Stimulated activated CD8-positive, alpha-beta memory T cell treated with anti-CD3 and anti-CD28 coated beads, Interleukin-4, amount 100 ng/mL, for 24 hours (primary cell): ENCODE measurements around the gene MMP14.
"Not testable (repeated sequence)": the region's sequence is repeated elsewhere in the genome, so short reads cannot be mapped to it uniquely, and the experiment has no call there.

Experiments used
- DNase-seq: peaks from one replicate; pipeline ENCODE4 v3.0.0-alpha.2; 2020; ENCODE audit warnings: low read depth

MMP14 gene

DNA sequence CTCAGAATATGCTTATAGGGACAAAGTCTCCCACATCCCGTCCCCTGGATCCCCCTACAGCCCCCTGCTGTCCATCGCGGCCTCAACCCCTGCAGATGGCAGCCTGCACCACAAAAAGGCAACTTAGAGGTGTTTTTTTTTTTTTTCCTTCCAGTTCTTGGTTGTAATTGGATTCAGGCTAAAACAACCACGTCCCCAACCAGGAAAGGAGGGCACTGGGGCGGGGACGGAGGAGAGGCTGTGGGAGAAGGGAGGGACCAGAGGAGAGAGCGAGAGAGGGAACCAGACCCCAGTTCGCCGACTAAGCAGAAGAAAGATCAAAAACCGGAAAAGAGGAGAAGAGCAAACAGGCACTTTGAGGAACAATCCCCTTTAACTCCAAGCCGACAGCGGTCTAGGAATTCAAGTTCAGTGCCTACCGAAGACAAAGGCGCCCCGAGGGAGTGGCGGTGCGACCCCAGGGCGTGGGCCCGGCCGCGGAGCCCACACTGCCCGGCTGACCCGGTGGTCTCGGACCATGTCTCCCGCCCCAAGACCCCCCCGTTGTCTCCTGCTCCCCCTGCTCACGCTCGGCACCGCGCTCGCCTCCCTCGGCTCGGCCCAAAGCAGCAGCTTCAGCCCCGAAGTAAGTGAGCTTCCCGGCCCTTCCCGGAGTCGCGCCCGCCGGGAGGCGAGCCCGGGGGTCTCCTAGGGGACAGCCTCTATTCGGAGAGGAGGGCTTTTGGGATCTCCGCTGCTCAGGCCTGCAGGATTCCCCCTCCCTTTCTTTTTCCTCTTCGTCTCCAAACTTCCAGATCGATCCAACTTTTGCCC, at the start of gene MMP14:
Gene MMP14, plus strand, starts transcription at position 285 of the 813 bp plus-strand sequence. Its CDS starts 233 bp downstream, at position 518.
- no peak for DNase-seq

DNA sequence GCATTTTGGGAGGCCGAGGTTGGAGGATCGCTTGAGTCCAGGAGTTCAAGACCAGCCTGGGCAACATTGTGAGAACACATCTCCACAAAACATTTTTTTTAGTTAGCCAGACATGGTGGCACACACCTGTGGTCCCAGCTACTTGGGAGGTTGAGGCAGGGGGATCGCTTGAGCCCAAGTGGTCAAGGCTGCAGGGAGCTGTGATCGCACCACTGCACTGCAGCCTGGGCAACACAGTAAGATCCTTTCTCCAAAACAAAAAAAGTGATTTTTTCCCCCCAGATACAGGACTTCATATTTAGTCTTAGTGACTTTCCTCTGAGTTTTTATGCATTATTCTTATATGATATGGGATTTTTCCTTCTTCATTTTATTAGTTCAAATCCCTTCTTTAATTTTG, 49.7 kb upstream of the MMP14 start:
- no peak for DNase-seq

DNA sequence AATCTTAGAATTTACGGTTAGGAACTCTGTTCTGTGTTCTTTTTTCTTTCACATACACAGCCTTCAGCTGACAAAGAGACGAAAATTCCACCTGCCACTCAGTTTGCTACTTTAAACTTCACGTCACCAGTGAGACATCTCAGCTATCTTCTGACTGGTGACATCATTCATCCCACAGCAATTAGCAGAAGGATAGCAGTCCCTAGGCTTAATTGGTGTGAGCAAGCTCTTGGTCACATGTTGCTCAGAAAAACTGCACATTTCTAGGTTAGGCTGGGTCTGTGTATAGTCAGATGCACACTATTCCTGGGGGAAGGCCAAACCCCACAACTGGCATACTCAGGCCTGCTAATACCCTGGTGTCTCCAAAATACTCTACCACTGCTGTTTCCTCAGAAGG, 45.1 kb upstream of the MMP14 start:
- no peak for DNase-seq

DNA sequence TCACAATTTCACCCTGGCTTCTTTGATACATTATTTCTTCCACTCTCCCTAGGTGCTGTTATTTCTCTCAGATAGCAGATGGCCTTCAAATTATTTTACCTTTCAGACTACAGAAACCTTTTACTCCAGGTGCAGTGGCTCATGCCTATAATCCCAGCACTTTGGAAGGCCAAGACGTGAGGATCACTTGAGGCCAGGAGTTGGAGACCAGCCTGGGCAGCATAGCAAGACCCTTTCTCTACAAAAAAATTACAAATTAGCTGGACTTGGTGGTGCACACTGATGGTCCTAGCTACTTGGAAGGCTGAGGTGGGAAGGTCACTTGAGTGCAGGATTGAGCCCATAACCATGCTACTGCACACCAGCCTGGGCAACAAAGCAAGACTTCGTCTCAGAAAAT, 44.2 kb upstream of the MMP14 start:
- no peak for DNase-seq

DNA sequence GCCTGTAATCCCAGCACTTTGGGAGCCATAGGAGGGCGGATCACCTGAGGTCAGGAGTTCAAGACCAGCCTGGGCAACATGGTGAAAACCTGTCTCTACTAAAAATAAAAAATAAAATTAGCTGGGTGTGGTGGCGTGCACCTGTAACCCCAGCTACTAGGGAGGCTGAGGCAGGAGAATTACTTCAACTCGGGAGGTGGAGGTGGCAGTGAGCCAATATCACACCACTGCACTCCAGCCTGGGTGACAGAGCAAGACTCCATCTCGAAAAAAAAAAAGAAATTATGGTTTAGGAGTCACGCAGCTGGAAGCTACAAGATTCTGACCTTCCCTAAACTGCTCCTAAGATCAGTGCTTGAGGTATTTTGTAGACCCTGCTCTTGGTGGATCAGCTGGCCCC, 42.8 kb upstream of the MMP14 start:
- DNase-seq, result not testable (repeated sequence)

DNA sequence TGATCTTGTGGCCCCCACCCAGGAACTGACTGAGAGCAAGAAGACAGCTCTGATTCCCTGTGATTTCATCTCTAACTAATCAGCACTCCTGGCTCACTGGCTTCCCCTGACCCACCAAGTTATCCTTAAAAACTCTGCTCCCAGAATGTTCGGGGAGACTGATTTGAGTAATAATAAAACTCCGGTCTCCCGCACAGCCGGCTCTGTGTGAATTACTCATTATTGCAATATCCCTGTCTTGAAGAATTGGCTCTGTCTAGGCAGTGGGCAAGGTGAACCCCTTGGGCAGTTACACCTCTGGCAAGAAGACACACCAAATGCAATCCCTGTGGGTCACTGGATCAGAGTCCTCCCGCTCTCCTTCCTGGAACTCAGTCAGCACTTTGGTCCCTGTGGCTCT, 42.4 kb upstream of the MMP14 start:
- no peak for DNase-seq

DNA sequence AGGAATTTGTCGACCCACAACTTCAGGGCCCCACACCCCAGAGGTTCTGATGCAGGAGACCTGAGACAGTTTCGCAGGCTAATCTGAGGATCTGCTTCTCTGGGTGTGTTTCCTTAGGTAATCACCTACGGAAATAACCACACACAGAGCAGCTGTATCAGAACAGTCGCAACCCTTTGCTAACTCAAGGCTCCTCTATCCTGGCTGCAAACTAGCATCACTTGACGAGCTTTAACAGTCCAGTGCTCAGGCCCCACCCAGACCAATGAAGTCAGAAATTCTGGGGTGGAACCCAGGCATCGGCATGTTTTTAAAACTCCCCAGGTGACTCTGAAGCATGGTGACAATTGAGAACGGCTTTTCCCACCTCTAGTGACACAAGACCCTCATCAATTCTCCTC, 41.8 kb upstream of the MMP14 start:
- DNase-seq, result no peak

DNA sequence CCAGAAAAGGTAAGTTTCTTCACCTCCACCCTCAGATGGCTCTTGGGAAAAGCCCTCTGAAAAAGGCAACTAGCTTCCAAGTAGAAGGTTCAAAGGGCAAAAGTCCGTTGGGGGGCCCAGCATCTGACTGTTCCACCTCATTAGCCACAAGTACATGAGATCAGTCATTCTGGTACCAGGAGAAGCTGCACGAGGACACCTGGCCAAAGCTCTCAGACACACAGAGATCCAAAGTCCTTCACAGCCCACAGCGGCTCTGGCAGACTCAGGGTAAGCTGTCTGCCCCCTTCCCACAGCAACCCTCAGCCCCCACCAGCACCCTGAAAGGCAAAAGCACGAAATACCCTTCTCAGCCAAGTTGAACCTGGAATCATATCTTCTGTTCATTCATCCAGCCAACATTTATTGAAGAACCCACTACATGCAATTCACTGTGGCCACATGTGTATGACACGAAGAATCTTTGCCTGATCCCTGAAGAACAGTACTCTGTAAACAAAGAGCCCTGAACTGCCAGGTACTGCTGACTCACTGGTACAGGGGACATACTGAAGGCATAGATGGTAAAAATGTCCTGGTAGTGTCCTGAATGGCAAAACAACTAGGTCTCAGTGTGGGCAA, 40.2 kb upstream of the MMP14 start:
- DNase-seq, result no peak

DNA sequence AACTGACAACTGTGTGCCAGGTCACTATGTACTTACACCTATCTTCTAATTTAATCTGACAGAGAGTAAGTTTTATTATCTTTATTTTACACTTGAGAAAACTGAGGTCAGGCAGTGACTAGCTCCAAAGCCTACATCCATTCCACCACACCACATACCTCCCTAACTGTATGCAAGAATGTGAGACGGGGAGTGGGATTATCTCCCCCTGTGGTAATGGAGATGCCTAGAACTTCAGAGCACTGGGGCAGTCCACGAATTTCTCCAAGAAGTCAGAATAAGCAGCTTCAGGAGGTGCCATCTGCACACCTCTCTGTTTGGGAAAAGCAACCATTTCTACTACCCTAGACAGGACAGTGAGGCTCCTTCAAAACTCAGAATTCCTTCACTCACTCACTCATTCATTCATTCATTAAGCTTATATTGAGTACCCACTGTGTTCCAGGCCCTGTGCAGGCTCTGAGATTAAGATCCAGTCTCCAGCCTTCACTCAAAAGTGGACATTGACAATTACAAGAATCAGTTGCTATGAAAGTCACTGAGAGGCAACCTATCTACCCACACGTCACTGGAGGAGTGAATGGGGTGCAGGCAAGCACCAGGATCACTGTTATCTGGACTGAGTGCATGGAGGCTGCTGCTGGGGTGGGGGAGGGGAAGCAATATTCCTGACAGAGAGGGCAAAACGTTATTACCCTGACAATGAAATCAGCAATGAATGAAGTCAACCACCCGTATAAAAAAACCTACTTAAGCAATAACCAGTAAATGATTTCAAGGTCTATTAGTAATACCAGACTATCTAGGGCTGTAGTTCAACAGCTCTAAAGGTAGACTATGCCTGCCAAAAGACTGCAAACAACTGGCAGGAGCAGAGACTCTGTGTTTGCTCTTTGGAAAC, 39.1 kb upstream of the MMP14 start:
- DNase-seq, result no peak

DNA sequence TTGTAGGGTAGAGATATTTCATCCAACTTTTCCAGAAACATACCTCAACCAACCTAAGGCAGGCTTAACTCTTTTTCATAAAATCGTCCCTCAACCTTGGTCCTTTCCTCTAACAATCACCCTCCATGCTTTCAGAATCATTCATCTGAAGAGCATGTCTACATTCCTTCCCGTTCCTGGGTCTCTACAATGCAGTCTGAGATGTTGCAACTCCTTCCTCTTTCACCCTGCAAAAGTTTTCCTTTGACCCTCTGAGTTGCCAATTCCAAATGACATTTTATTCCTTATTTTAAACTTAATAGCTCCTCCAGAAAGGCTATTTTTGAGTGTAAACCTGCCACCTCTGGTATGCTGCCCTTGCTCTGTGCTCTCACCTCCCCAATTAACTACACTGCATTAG, 37.9 kb upstream of the MMP14 start:
- DNase-seq, result no peak

DNA sequence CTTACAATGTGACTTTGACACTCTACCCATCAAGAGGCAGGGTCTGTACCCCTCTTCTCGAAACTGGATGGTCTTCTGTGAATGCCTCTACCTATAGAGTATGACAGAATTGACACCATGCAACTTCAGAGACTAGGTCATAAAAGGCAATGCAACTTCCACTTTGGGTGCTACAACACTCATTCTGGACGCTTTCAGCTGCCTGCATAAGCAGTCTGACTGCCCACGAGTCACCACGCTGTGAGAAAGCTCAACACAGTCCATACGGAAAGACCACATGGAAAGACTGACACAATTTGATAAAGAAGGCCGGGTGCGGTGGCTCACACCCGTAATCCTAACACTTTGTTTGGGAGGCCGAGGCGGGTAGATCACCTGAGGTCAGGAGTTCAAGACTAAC, 36.0 kb upstream of the MMP14 start:
- DNase-seq, result no peak

DNA sequence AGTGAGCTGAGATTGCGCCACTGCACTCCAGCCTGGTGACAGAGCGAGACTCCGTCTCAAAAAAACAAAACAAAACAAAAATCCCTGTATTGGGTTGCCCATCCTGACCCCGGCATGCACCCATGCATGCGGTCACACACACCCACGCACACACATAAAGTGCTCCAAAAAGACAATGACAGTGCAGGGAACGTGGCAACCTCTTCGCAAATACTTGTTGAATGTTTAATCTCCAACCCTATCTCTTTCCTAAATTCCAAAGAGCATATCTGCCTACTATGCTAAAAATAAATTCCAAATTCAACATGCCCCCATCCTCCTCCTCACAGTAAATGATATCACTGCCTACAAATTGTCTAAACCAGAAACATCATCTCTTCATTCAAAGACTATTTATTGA, 34.7 kb upstream of the MMP14 start:
- DNase-seq, result no peak

DNA sequence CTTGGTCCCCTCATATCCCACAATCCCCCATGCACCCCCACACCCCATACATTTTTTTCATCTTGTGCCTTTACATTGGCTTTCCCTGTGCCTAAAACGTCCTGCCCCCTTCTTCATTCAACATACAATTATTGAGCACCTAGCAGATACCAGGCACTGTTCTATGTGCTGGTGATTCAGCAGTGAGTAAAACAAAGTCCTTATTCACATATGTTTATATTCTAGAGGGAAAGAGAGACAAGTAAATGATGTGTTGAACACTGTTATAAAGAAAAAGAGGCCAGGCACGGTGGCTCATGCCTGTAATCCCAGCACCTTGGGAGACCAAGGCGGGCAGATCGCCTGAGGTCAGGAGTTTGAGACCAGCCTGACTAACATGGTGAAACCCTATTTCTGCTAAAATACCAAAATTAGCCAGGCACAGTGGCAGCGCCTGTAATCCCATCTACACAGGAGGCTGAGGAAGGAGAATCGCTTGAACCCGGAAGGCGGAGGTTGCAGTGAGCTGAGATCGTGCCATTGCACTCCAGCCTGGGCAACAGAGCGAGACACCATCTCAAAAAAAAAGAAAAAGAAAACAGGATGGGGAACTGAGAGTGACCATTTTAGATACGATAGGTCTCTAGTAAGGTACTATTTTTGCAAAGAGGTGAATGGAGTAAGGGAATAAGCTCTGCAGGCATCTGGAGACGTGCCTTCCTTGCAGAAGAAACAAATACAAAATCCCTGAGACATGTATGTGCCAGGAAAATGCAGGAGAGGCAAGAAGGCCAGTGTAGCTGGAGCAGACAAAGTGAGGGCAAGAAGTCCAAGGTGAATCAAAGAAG, 33.3 kb upstream of the MMP14 start:
- DNase-seq, result no peak

DNA sequence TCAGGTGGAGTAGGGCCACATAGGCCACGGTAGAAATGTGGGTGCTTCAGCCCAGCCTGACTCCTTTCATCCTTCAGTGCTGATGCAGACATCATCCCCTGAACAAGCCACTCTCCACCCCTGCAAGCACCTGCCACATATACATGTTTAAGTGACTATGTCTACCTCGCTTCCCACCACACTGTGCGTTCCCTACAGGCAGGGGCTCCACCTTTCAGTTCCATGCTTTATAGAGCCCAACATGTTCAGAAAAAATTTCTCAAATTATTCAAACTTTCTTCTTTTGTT, 32.8 kb upstream of the MMP14 start:
- DNase-seq, result no peak

DNA sequence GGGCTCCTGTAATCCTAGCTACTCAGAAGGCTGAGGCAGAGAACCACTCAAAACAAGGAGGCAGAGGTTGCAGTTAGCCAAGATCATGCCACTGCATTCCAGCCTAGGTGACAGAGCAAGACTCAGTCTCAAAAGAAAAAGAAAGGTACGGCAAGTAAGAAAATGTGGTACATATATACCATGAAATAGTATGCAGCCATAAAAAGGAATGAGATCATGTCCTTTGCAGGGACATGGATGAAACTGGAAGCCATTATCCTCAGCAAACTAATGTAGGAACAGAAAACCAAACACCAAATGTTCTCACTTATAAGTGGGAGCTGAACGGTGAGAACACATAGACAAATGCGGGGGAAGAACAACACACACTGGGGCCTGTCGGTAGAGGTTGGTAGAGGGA, 31.1 kb upstream of the MMP14 start:
- DNase-seq, result not testable (repeated sequence)

DNA sequence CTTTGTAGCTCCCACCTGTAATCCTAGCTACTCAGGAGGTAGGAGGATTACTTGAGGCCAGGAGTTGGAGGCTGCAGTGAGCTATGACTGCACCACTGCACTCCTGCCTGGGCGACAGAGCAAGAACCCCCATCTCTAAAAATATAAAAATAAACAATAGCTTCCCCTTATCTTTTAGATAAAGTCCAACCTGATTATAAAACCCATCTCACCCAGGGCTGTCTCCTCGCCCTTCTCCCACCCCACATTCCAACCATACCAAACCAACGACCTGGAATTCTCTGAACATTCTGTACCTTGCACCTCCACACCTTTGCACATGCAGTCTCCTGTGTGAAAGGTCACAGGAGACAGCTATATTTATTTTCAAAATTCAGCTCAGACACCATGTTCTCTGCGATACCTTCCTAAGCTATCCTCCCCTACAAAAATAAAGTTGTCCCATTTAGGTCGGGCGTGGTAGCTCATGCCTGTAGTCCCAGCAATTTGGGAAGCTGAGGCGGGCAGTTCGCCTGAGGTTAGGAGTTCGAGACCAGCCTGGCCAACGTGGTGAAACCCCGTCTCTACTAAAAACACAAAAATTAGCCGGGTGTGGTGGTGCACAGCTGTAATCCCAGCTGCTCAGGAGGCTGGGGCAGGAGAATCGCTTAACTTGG, 28.8 kb upstream of the MMP14 start:
- DNase-seq, result no peak

DNA sequence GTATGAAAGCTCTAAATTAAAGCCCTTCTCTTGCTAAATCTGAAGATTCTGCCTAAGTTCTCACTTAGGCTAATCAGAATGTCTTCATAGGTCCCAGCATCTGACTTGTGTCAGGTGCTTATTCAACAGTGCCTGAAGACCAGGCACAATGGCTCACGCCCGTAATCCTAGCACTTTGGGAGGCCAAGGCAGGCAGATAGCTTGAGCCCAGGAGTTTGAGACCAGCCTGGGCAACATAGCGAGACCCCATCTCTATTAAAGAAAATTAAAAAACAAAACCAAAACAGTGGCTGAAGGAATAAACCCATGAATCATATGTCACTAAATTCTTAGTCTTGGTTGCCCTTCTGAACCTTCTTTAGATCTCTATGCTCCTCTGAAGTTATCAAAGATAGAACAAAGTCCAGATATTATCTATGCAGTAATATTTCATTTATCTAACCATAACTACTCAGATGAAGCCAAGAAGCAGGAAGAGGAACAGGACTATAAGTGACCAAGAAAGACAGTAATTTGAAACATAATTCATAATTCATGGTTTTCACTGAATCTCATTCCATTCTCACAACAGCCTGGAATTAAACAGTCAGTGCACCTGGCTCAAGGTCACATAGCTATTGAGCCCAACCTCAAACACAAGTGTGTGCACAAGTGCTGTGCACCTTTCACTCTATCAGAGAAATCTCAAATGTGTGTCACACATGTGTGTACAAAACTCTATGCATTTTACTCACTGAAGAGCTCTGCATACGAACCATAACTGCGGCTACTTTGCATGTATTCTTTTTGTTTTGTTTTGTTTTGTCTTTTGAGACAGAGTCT, 27.8 kb upstream of the MMP14 start:
- no peak for DNase-seq

DNA sequence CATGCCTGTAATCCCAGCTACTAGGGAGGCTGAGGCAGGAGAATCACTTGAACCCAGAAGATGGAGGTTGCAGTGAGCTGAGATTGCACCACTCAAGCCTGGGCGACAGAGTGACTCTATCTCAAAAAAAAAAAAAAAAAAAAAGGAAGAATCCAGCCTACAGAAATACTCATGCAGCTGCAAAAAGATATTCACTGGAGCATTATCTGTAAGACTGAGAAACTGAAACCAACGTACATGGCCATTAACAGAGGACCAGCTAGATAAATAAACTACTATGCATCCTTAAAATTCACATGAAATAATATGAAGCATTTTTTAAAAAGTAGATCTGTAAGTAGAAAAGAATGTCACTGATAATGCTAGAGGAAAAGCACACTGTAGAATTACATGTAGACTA, 24.7 kb upstream of the MMP14 start:
- no peak for DNase-seq

DNA sequence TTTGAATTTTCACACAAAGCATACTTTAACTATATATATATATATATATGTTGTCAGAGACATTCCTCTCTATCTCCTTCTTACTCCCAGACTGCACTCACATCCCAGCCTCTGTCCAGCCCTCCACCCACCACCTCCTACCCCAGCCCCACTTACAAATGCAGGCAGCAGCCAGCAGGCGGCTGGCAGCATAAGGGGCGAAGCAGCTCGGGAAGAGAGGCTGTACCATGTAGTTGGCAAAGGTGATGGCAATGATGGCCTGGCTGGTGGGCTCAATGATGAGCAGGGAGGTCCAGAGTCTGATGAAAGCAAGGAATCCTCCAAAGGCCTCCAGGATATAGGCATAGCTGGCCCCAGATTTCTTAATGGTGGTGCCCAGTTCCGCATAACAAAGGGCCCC, 23.6 kb upstream of the MMP14 start:
- DNase-seq, result no peak

DNA sequence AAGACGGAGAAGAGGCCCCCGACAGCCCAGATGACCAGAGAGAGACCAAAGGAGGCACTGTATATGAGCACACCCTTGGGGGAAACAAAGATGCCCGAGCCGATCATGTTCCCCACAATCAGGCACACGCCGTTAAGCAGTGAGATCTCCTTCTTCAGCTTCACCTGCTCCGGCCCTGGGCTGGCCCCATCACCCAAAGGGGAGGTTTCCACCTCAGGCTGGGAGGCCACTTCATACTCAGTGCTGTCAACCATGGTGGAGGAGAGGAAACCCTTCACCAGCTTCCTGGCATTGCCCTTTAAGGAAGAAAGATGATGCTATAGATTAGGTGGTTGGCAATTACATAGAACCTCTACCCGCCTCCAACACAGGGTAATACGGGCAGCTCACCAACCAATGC, 23.2 kb upstream of the MMP14 start:
- DNase-seq, result no peak

DNA sequence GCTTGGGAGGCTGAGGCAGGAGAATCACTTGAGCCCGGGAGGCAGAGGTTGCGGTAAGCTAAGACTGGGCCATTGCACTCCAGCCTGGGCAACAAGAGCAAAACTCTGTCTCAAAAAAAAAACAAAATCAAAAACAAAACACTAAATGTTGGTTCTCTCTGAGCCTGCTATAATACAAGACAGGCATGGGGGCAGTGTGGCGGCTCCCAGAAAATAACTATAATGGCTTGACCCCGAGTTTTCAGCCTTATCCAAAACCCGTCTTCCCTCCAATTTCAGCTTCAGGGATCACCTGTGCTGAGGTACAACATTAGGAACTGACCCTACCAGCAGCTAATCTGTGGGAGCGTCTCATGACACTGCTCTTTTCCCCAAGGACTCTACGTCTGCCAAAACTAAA, 22.0 kb upstream of the MMP14 start:
- DNase-seq, result no peak
